Activated naive CD4-positive, alpha-beta T cell (primary cell): Measurements from ENCODE around the gene AHI1.

Experiments
- DNase-seq, 4 experiments: peaks; one replicate each; lab custom pipeline; 2025; lab: John Stamatoyannopoulos, UW

AHI1 gene

DNA sequence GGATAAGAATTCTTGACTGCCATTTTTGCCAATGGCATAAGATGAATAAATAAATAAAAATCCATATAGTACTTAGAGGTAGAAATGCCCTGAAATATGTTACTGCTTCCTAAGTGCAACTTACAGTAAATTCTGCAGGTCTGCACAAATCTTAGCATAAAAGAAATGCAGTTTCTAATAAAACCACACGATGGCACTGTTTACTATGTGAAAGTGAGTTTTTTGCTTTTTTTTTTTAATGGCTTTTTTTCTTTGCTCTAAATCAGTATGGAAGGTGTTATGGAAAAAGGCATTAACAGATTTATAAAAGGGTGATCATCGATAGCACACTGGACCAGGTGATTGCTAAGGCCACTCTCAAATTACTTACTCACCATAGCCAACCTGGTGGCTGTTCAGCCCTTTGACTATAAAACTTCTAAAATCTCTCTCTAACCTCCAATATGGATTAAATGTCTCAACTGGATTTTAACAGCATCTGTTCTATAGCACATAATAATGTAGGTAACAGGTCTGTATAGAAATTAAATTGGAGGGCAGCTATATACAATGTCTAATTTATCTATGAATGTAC is 45.8 kb downstream of the AHI1 start:
- DNase-seq: no peak

DNA sequence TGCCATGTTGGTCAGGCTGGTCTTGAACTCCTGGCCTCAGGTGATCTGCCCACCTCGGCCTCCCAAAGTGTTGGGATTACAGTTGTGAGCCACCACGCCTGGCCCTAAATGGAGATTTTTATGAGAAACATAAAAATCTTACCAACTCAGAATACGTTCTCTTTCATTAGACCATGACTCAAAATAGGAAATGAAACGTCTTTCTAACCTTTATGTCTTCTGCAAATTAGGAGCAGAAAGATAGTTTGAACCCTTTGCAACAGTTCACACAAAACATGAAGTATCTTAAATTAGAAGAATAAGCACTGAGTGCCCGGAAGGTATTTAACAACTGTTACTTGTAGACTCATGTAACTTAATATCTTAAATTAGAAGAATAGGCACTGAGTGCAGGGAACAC is 48.3 kb downstream of the AHI1 start:
- DNase-seq: no peak

DNA sequence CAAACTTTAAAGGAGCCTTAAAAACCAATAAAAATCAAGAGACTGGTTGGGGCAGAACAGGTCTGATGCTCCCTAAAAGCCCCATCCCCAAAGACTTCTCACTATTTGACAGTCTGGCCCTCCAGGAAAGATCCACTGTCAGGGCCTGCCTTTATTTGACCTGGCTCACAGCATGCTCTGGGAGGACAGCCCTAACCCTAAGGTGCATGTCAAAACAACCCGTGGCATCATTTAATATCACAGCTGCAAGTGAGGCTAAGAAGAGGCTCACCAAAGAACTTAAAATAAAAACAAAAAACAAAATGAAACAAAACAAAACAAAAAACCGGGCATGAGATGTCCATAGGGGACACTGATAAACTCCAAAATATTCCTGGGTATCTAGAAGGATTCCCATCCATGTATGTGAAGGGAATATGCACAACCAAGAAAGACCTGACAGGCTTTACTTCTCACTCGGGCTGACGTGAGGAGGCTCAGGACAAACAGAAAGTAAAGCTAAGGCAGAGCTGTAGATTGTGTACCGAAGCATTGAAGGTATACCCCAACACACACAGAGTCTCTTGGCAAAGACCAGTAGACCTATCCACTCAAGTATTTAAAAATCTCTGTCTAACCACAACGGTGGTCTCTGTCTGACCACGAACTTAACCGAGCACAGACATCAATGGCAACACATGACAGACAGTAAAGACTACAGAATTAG is 57.3 kb downstream of the AHI1 start:
- DNase-seq: no peak

DNA sequence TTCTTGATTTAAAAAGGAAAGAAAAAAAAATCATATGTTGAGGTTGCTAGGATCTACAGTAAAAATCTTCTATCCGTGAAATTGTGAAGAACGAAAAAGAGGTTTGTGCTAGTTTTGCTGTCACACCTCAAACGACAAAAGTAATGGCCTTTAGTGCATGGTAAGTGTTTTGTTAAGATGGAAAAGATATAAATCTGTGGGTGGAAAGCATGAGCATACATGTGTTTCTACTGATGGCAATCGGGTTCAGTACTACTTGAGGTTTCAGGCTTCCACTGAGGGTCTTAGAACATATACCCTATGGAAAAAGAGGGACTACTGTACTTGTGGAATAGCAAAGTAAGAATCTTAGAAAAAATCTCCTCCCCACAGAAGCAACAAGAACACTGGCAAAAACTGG is 58.0 kb downstream of the AHI1 start:
- DNase-seq: no peak

DNA sequence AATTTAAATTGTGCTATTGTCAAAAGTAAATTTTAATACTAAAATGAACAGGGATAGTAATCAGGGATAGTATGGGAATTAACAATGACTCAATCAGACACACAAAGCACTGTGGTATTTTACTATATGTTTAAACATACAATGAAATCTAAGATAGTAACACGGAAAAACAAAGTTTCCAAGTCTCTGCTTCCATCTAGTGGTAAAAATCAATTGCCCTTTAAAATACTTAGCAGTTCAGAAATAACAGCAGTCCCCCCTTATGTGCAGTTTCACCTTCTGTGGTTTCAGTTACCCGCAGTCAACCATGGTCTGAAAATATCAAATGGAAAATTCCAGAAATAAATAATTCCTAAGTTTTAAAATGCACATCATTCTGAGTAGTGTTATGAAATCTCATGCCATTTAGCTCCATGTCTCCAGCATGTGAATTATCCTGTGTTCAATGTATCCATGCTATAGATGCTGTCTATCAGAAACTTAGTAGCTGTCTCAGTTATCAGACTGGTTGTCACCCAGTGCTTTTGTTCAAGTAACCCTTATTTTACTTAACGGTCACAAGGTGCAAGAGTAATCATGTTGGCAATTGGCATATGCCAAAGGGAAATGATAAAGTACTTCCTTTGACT is 58.5 kb downstream of the AHI1 start:
- no peak for DNase-seq

DNA sequence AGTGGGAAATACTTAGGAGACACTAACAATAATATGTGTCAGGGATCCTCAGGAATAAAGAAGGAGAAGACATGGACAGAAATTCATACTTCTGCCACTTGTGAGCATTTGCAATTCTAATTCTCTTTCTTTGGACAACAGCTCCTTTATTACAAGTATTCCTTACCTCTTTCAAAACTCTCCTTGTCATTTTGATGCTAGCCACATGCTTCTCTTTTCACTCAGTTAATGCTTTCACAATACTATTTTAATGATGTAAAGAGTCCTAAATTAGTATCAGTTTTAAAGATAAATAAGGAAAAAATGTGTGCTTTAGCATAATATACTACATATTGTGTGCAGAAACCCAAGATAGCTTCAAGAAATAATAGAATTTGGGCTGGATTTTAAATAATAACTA is 62.5 kb downstream of the AHI1 start:
- no peak for DNase-seq

DNA sequence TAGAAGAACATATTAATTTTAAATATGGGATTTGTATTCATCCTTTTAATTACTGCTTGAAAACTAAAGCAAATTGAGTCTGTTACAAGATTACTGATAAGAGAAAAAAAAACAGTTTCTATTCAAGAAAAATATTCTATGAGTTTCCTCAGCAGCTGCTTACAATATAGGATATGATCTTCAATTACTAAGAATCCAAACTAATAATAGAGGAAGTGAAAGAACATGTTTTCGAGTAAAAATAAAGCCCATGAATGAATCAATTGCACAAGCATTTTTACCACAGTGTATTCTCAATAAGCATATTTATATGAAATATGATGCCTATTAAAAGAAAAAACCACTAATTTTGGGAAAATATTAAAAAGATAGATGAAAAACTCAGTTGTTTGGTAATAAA is 63.4 kb downstream of the AHI1 start:
- no peak for DNase-seq

DNA sequence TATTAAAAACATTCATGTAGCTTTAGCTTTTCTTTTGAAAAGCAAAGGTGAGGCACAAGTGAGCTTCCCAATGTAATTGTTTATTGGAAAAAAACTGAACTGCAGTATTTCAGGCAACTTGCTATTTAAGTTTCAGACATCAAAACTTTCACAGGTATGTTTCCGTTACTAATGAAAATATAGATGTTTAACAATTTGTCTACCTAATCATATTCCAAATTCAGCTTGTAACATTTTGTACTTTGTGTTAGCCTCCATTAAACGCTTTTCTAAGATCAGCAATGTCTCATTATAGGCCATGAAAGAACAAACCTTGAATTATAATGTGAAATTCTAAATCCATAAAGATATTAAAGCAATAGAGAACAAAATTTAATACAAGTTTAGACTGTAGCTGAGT is 69.5 kb downstream of the AHI1 start:
- no peak for DNase-seq

DNA sequence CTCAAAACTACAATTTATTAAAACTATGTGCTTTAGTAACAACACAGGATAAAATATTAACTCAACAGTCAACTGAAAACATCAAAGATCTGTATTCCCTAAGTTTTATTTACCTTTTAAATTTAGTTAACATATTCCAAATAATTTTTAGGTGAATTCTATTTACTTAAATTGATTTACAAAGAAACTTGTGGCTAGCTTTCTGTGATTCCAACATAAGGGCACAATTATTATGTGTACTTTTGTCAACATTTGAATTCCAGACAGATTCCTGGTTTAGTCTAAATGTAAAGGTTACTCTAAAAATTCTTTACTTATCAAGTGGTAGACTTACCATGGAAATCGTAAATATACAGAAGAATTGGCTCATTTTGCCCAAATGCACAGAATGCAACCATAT is 70.7 kb downstream of the AHI1 start:
- DNase-seq: no peak

DNA sequence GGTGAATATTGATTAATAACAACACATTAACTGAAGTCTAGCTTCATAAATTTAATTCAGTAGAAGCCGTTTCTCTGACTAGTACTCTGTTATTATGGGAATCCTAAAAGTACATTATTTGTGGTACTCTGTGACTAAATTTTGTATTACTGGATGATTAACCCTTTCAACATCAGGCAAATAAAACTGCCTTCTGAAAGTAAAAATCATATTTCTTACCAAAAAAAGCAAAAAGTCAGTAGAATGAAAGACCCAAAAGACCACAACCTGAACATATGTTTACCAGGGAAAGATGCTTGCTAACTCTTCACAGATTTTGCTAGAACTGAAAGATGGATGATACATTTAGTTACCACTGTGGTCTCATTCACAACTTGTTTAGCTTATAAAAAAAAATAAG is 73.2 kb downstream of the AHI1 start:
- no peak for DNase-seq

DNA sequence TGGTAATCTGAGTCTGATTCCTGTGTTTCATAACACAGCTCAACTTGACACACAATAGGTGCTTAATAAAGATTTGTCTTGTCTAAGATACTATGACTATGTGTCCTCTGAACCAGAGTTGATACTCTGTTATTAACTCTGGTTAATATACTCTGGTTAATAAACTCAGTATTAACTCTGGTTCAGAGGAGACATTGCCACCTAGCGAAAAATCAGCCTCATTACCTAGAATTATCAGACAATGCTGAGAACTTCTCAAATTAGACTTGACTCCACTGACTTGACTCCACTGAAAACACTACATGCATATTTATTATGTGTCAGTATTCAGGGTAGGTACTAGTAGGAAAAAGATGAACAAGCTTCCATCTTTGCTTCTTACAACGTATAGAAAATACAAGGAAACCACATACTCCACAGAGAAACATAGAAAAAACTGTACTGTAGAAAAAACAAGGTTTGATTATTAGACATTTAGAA is 73.9 kb downstream of the AHI1 start:
- DNase-seq: no peak

DNA sequence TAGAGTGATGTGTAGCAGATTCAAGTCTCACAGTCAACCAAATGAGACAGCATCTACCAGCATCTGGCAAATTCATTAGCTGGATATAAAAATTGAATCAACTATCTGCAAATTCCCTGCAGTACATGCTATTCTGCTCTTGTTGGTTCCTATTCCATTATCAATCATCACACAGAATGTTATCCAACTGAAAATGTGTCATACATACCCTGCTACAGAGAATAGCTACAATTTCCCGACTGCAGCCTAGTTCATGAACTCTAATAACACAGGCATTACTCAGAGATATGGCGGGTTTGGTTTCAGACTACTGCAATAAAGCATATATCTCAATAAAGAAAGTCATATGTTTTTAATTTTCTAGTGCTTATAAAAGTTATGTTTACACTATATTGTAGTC is 78.4 kb downstream of the AHI1 start:
- no peak for DNase-seq

DNA sequence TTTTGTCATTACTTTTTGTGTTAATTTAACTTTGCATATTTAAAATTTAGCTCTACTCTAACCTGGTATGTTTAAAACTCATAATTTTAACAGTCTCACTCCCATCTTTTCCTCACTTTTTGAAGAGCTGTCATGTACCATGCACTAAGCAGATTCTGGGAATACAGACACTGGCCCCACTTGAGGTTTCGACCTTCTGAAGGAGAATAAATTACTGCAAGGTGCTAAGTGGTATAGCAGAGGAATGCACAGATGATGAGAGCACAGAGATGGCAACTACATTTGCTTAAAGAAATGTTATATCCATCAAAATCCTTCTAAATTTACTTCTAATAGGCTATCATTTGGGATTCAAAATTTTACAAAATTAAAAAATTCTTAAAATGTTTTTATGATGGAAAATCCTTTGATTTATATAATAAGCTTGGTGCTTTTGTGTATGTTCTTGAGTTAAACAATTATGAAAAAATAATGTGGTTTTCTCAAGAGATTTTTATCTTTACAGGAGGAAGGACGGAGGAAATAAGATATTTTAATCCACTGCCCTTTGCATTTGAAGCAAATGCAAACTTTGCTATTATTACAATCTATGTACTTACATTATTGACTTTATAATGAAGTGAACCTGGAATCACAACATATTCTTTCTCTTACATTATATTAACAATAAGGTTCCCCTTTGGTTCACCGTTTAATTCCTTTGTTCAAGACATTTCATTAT is 79.3 kb downstream of the AHI1 start:
- DNase-seq: no peak

DNA sequence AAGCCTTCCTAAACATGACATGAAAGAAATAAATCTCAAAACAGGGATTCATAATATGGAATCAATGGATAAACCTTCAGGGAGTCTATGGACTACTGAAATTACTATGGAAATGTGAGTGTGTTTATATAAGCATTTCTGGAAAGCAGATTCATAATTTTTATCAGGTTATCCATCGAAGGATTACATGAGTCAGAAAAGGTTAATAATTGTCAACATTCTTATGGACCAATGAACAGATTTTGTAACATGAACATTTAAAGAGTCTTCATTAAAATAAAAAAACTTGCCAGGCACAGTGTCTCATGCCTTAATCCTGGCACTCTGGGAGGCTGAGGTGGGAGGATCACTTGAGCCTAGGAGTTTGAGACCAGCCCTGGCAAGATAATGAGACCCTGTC is 84.8 kb downstream of the AHI1 start:
- DNase-seq: no peak

DNA sequence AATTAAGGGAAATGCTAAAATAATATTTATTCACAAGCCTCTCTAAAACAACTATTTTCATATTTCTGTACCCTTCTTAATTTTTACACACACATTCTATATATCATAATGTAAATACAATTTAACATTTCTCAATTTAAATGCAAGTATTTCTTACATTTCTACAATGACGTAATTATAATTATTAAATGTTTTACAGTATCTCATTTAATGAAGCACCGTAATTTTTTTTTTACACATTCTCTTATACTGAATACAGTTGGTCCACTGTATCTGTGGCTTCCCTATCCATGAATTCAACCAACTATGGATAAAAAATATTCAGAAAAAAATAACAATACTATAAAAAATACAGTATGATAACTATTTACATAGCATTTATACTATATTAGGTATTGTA is 85.7 kb downstream of the AHI1 start:
- DNase-seq: no peak

DNA sequence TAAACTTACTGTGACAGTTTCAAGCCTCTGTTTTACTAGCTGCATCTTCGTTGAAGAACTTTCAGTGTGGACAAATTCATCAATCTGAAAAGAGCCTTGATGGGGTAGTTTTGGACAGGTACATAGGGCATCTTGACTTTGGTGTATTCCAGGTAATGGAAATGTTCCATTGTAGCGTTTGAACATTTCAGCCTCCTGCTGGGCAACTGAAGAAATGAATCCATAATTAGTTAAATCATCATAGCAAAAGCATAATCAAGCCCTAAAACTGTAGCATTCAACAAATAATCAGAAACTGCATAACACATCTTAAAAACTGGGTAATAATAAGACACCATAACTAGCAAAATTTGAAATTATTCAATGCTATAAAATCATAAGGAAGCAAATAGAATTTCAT is 86.2 kb downstream of the AHI1 start:
- no peak for DNase-seq

DNA sequence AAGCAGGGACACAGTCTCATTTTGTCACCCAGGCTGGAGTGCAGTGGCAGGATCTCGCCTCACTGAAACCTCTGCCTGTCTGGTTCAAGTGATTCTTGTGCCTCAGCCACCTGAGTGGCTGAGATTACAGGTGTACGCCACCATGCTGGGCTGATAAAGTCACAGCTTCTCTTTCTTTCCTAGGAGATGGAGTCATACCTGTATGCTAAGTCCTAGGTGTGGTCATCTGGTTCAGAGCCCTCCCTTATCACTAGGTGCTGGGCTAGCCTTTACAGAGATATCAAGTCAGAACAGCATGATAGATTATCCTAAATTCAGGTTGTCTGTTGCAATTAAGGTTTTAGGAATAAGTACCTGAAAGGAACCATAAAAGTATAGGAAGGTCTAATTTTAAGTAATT is 86.7 kb downstream of the AHI1 start:
- DNase-seq: no peak

DNA sequence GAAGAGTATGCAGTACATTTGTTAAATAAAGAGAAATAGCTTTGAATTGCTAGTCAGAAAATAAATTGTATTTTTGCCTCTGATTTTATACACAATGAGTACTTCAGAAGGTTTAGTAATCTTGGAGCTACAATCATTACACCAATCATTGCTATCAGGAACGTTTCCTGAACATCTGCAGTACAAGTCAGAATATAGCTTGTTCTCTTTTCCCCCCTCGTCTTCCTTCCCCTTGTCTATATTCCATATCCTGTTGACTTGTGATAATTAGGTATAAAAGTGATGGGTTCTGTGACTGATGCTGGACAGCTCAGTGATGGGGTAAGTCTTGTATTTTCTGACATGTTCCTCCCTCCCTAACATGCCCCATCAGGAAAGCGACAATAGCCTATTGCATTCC is 94.0 kb downstream of the AHI1 start:
- DNase-seq: no peak

DNA sequence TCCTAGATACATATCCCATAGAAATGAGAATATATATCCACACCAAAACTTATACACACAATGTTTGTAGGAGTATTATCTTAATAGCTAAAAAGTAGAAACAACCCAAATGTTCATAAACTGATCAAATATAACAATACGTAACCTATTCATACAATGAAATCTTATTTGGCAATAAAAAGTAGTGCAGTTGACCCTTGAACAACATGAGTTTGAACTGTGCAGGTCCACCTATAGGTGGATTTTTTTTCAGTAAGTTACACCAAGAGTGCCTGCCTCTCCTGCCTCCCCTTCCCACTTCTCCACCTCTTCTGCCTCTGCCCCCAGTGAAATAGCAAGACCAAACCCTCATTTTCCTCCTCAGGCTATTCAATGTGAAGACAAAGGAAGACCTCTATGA is 95.2 kb downstream of the AHI1 start:
- DNase-seq: no peak

DNA sequence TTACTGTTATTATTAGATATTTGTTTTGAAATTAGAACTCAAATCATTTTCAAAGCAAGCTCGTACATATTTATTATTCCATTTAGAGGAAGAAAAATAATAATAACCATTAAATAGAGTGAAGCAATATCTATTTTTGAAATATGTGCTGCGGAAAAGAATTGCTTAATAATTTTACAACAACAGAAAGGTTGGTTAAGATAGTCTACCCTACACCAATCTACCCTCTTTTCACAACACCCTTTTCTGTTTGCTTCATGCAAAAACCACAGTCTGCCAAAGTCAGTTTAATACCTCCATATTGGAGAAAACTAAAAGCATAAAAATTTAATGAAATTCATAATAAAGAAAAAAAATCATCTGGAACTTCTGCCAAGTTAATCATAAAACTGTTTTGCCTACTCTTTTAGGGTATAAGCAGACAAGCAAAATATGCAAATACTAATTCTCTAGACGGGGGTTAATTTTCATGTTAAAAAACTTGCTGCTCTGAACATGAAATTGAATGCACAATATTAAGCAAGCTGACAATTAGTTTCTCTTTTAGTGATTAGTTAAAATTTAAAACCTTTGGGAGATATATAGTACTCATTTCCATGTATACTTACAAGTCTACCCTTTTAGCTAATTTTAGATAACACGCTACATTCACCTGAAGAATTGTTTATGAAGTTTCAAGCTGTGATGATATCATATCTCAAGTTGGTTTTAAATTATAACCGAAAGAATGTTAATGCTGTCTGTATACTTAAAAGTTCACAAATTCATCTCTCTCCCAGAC is 100.2 kb downstream of the AHI1 start:
- DNase-seq: no peak

DNA sequence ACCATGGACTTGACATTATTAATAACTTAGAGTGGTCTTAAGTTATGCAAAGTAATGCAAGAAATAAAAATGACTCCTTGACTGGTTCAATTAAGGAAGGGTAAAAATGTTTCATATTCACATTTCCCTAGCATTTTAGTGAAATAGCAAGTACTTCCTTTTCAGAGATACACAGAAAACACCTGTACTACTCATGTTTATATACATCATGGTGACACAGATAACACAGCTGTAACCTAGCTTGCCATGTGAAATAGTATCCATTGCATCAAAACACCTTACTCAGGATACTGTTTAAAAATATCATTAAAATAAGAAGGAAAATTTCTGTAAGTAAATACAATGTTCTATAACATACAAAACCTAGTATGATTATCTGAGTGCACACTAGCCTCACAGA is 102.4 kb downstream of the AHI1 start:
- DNase-seq: no peak

DNA sequence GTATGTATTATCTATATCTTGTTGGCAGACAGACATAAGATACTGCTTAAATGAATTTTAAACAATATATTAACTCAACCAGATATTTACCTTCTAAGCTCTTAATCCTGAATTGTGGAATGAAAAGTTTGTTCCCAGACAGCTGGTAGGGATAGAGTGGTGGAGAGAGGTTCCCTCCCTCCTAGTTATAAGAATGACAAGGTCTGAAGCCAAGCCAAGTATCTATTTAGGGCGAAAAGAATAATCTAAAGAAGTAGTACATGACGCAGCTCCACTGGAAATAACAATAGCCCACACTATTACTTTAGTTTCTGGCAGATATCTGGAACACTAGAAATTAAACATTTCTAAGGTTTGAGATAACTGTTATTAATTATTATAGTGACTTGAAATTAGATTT is 104.3 kb downstream of the AHI1 start:
- no peak for DNase-seq
